Measurements from ENCODE around the gene GJA9. TPM values are rescaled to one million over a fixed set of nuclear protein-coding genes. Genes with fewer than 3 reads are reported as not detected.
"Not testable (repeated sequence)": the region's sequence is repeated elsewhere in the genome, so short reads cannot be mapped to it uniquely, and the experiment has no call there.

The GJA9 gene
- total RNA-seq, 4 donors from 2014 or later = not detected

GRCh38 chr1:38840281-38840680 lies 41.1 kb downstream of the GJA9 start:
- H3K36me3 ChIP-seq = no peaks in the 10 kb centered on the region
- no peak for DNase-seq
- H3K9me3 ChIP-seq = no peaks in the 10 kb centered on the region
- H3K4me3 ChIP-seq = no peak overlapping the region
- H3K27ac ChIP-seq = no peak overlapping the region
- no peaks in the 10 kb centered on the region for H3K4me1 ChIP-seq
- H3K27me3 ChIP-seq = no peaks in the 10 kb centered on the region
- TF ChIP-seq CTCF (IDR thresholded peaks at IDR 0.05) = no peak
- TF ChIP-seq POLR2A (IDR thresholded peaks at IDR 0.05) = no peak
- intact Hi-C loops (cut with DNase I; ENCODE audit: low total_unique reads) = no loop called here

GRCh38 chr1:38839363-38839762 lies 42.0 kb downstream of the GJA9 start:
- H3K27ac ChIP-seq = no peak overlapping the region
- no peaks in the 10 kb centered on the region for H3K4me1 ChIP-seq
- no peaks in the 10 kb centered on the region for H3K36me3 ChIP-seq
- no peaks in the 10 kb centered on the region for H3K27me3 ChIP-seq
- H3K9me3 ChIP-seq = no peaks in the 10 kb centered on the region
- no peak for DNase-seq
- H3K4me3 ChIP-seq = no peak overlapping the region
- intact Hi-C loops (cut with DNase I; ENCODE audit: low total_unique reads) = no loop called here
- TF ChIP-seq CTCF (IDR thresholded peaks at IDR 0.05) = no peak
- no peak for TF ChIP-seq POLR2A (IDR thresholded peaks at IDR 0.05)

GRCh38 chr1:38836316-38836715 lies 45.1 kb downstream of the GJA9 start:
- H3K4me3 ChIP-seq; H3K9me3 ChIP-seq; DNase-seq; H3K27ac ChIP-seq; intact Hi-C loops (cut with DNase I; ENCODE audit: low total_unique reads); H3K36me3 ChIP-seq; H3K4me1 ChIP-seq; H3K27me3 ChIP-seq: not testable (repeated sequence)

GRCh38 chr1:38834937-38835827 lies 46.2 kb downstream of the GJA9 start:
- Histone ChIP-seq H3K36me3 (no peaks in the 10 kb centered on the region), H3K4me3 (no peak overlapping the region), H3K27ac (no peak overlapping the region), H3K9me3 (no peaks in the 10 kb centered on the region), H3K4me1 (no peaks in the 10 kb centered on the region), H3K27me3 (no peaks in the 10 kb centered on the region)
- DNase-seq = peak in 1 of 2 donors; percentile 34
- intact Hi-C loops (cut with DNase I; ENCODE audit: low total_unique reads) = no loop called here
- TF ChIP-seq CTCF (IDR thresholded peaks at IDR 0.05) = peak; percentile 54 to 82 (median 77)
- no peak for TF ChIP-seq POLR2A (IDR thresholded peaks at IDR 0.05)

GRCh38 chr1:38834221-38834782 lies 47.1 kb downstream of the GJA9 start:
- no peak overlapping the region for H3K4me3 ChIP-seq
- no peaks in the 10 kb centered on the region for H3K27me3 ChIP-seq
- H3K9me3 ChIP-seq = no peaks in the 10 kb centered on the region
- no peak for TF ChIP-seq POLR2A (IDR thresholded peaks at IDR 0.05)
- H3K36me3 ChIP-seq = no peaks in the 10 kb centered on the region
- no peak overlapping the region for H3K27ac ChIP-seq
- no peaks in the 10 kb centered on the region for H3K4me1 ChIP-seq
- DNase-seq = no peak
- intact Hi-C loops (cut with DNase I; ENCODE audit: low total_unique reads) = no loop called here

GRCh38 chr1:38833146-38833545 lies 48.2 kb downstream of the GJA9 start:
- no peak overlapping the region for H3K27ac ChIP-seq
- H3K4me3 ChIP-seq = no peak overlapping the region
- TF ChIP-seq CTCF (IDR thresholded peaks at IDR 0.05) = no peak
- no peak for TF ChIP-seq POLR2A (IDR thresholded peaks at IDR 0.05)
- intact Hi-C loops (cut with DNase I; ENCODE audit: low total_unique reads) = no loop called here
- DNase-seq = no peak
- no peaks in the 10 kb centered on the region for H3K9me3 ChIP-seq
- no peaks in the 10 kb centered on the region for H3K36me3 ChIP-seq
- no peaks in the 10 kb centered on the region for H3K27me3 ChIP-seq
- H3K4me1 ChIP-seq = no peaks in the 10 kb centered on the region
